Mesothelial cell of epicardium (in vitro differentiated cells): ENCODE data around the gene TPM1. TPM values are rescaled to one million over a fixed set of nuclear protein-coding genes. Genes with fewer than 3 reads are reported as not detected.
"Not testable (repeated sequence)": the region's sequence is repeated elsewhere in the genome, so short reads cannot be mapped to it uniquely, and the experiment has no call there.

ENCODE experiments used
- DNase-seq, 2 experiments: peaks; one replicate each; pipeline ENCODE4 v3.0.0; 2021; ENCODE audit warnings: low spot score in 2 of 2; ENCODE audit not compliant: unreplicated experiment in 2 of 2
- H3K27ac Mint-ChIP-seq: 2 replicates; pipeline ENCODE4 v1.8.0; 2021; ENCODE audit warnings: mixed read lengths
- H3K27me3 Mint-ChIP-seq: 2 replicates; pipeline ENCODE4 v1.8.0; 2021; ENCODE audit warnings: low read depth, mixed read lengths
- H3K36me3 Mint-ChIP-seq: 2 replicates; pipeline ENCODE4 v1.8.0; 2021; ENCODE audit warnings: mixed read lengths
- H3K4me1 Mint-ChIP-seq: 2 replicates; pipeline ENCODE4 v1.8.0; 2021; ENCODE audit warnings: mixed read lengths
- H3K4me3 Mint-ChIP-seq: 2 replicates; pipeline ENCODE4 v1.8.0; 2021; ENCODE audit warnings: mild to moderate bottlenecking, moderate library complexity, mixed read lengths
- H3K9me3 Mint-ChIP-seq: 2 replicates; pipeline ENCODE4 v1.8.0; 2021; ENCODE audit warnings: mixed read lengths
- total RNA-seq: library from RNA; stranded (reverse); gene quantifications from 3 replicates; pipeline ENCODE4 v1.2.1, GENCODE V29; 2021
- TF ChIP-seq, protein P1 (sequence below): fragments of 200-600 bp; sonication (generic); IDR thresholded peaks from one replicate; pipeline ENCODE4 v1.5.0; 2021; ENCODE audit warnings: antibody characterized with exemption; ENCODE audit not compliant: unreplicated experiment

TPM1 gene
- total RNA-seq, 1 donor from 2014 or later: 659 TPM

DNA sequence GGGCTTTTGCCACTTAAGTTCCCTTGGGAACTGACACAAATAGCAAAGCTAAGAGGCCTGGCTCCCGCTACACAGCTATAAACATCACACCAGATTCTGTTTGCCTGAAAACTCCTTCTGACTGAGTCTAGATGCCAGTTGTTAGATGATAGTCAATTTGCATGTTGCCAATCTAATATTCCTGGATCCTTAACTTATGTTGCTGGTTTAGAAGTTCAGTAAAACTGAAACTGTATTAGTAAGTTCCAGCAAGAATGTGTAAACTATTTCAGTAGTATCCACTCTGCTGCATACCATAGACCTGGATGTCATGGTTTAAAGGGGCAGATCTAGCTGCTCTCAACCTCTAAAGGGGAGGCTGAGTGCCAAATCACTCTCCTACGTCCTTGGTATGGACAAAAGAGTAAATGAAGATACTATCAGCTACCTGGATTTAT, 52.0 kb downstream of the TPM1 start:
- Mint-ChIP-seq H3K27me3 (no peaks in the 10 kb centered on the region), H3K4me1 (peaks cover 10% of the 10 kb centered on the region), H3K36me3 (no peaks in the 10 kb centered on the region), H3K4me3 (no peak overlapping the region), H3K27ac (no peak overlapping the region), H3K9me3 (peaks cover under 1% of the 10 kb centered on the region)
- TF ChIP-seq, protein P1, sequence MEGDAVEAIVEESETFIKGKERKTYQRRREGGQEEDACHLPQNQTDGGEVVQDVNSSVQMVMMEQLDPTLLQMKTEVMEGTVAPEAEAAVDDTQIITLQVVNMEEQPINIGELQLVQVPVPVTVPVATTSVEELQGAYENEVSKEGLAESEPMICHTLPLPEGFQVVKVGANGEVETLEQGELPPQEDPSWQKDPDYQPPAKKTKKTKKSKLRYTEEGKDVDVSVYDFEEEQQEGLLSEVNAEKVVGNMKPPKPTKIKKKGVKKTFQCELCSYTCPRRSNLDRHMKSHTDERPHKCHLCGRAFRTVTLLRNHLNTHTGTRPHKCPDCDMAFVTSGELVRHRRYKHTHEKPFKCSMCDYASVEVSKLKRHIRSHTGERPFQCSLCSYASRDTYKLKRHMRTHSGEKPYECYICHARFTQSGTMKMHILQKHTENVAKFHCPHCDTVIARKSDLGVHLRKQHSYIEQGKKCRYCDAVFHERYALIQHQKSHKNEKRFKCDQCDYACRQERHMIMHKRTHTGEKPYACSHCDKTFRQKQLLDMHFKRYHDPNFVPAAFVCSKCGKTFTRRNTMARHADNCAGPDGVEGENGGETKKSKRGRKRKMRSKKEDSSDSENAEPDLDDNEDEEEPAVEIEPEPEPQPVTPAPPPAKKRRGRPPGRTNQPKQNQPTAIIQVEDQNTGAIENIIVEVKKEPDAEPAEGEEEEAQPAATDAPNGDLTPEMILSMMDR: no peak
- no peak for DNase-seq

DNA sequence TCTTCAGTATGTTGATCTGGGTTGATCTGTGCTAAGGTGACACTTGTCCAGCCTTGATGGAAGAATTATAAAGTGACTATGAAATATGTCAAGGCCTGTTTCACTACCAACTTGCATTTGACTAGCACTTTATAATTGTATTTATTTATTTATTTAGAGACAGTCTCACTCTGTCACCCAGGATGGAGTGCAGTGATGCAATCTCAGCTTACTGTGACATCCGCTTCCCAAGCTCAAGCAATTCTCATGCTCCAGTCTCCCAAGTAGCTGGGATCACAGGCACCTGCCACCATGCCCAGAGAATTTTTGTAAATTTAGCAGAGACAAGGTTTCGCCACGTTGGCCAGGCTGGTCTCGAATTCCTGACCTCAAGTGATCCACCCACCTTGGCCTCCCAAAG, 53.6 kb downstream of the TPM1 start:
- peaks cover 3% of the 10 kb centered on the region for H3K4me1 Mint-ChIP-seq
- no peak for DNase-seq
- H3K9me3 Mint-ChIP-seq: peaks cover 3% of the 10 kb centered on the region
- no peak overlapping the region for H3K4me3 Mint-ChIP-seq
- TF ChIP-seq, protein P1: no peak
- H3K27me3 Mint-ChIP-seq: no peaks in the 10 kb centered on the region
- H3K27ac Mint-ChIP-seq: no peak overlapping the region
- no peaks in the 10 kb centered on the region for H3K36me3 Mint-ChIP-seq

DNA sequence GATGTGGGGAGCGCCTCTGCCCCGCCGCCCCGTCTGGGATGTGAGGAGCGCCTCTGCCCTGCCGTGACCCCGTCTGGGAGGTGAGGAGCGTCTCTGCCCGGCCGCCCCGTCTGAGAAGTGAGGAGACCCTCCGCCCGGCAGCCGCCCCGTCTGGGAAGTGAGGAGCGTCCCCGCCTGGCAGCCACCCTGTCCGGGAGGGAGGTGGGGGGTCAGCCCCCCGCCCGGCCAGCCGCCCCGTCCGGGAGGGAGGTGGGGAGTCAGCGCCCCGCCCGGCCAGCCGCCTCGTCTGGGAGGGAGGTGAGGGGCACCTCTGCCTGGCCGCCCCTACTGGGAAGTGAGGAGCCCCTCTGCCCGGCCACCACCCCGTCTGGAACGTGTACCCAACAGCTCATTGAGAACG, 56.4 kb downstream of the TPM1 start:
- H3K4me3 Mint-ChIP-seq, H3K27ac Mint-ChIP-seq, H3K9me3 Mint-ChIP-seq, H3K4me1 Mint-ChIP-seq, DNase-seq, H3K27me3 Mint-ChIP-seq, H3K36me3 Mint-ChIP-seq: not testable (repeated sequence)

DNA sequence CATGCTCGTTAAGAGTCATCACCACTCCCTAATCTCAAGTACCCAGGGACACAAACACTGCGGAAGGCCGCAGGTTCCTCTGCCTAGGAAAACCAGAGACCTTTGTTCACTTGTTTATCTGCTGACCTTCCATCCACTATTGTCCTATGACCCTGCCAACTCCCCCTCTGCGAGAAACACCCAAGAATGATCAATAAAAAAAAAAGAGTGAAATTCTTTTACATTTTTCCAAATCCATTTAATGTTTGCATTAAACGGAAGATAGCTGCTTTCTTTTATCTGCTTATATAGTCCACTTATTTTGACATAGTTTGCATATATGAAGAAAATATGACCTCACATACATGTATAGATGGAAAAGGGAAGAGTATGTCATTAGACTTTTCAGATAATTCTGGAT, 57.0 kb downstream of the TPM1 start:
- DNase-seq, H3K4me1 Mint-ChIP-seq, H3K36me3 Mint-ChIP-seq, H3K27me3 Mint-ChIP-seq, H3K9me3 Mint-ChIP-seq, H3K4me3 Mint-ChIP-seq, H3K27ac Mint-ChIP-seq: not testable (repeated sequence)

DNA sequence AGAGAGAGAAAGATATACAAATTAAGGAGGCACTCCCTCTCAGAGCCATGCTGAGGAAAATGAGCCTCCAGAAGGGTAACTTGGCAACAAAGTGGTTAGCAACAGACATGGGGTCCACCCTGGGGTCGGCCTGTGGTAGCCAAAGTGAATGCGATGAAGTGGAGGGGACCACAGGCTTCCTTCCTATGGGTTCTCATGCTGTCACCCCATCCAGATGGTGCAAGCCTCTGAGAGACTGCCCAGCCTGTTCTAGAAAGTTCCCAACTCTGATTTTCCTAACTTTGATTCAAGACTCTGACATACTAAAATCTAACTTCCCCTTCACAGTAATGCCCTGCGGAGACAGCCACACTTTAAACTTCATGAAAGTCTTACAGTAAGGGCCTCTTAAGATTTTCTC, 60.9 kb downstream of the TPM1 start:
- TF ChIP-seq, protein P1: no peak
- H3K4me1 Mint-ChIP-seq: peaks cover 7% of the 10 kb centered on the region
- H3K36me3 Mint-ChIP-seq: no peaks in the 10 kb centered on the region
- no peaks in the 10 kb centered on the region for H3K27me3 Mint-ChIP-seq
- H3K4me3 Mint-ChIP-seq: no peak overlapping the region
- H3K9me3 Mint-ChIP-seq: peaks cover 12% of the 10 kb centered on the region
- DNase-seq: no peak
- no peak overlapping the region for H3K27ac Mint-ChIP-seq

DNA sequence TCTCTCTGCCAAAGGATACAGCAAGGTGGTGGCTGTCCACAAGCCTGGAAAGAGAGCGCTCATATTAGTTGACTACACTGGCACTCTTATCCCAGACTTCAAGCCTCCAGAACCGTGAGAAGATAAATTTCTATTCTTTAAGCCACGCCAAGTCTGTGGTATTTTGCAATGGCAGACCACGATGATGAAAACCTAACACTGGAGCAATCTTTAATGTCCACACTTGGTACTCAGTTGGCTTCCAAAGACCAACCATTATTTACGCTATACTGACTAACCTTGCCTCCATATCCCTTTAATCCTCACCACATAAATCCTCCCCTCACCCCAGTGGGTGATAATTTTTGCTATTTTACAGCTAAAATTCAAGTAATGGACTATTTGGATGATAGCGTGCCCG, 62.2 kb downstream of the TPM1 start:
- Mint-ChIP-seq H3K9me3 (peaks cover 14% of the 10 kb centered on the region), H3K4me3 (no peak overlapping the region), H3K36me3 (no peaks in the 10 kb centered on the region), H3K27me3 (no peaks in the 10 kb centered on the region), H3K4me1 (peaks cover 13% of the 10 kb centered on the region), H3K27ac (no peak overlapping the region)
- TF ChIP-seq, protein P1: no peak
- no peak for DNase-seq

DNA sequence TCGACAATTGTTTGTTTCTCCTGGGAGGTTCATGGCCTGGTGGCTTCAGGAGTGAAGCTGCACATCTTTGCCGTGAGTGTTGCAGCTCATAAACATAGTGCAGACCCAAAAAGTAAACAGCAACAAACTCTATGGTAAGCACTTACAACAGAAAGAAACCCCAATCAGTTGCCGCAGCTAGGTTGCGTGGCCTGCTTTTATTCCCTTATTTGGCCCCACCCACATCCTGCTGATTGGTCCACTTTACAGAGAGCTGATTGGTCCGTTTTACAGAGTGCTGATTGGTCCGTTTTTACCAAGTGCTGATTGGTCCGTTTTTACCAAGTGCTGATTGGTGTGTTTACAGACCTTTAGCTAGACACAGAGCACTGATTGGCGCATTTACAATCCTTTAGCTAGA, 62.8 kb downstream of the TPM1 start:
- not testable (repeated sequence) for H3K36me3 Mint-ChIP-seq, H3K27me3 Mint-ChIP-seq, H3K27ac Mint-ChIP-seq, DNase-seq, H3K4me3 Mint-ChIP-seq
- Mint-ChIP-seq H3K4me1 (peaks cover 13% of the 10 kb centered on the region), H3K9me3 (peaks cover 14% of the 10 kb centered on the region)
